T-helper 1 cell treated with Interleukin-12 subunit alpha and Interleukin-12 subunit beta and Interleukin-4 antibody, amounts not matched to agents 30 ng/mL and 1 ng/mL, for 36 hours (primary cell): ENCODE data around the gene DLX4. TPM values are rescaled to one million over a fixed set of nuclear protein-coding genes. Genes with fewer than 3 reads are reported as not detected.

Experiments
- intact Hi-C: fragments of 100-400 bp; cut with micrococcal nuclease; formaldehyde crosslinking; loops from one replicate; pipeline ENCODE4 v1.15.1; 2024
- total RNA-seq: library from RNA; stranded (reverse); gene quantifications from 2 replicates; pipeline ENCODE4 v1.2.3, GENCODE V29; 2022

The DLX4 gene
- total RNA-seq, 1 donor from 2014 or later: not detected

- intact Hi-C loops: no loop called here
Measured at GRCh38 chr17:49985310-49985990, 16.5 kb downstream of the DLX4 start.

- intact Hi-C loops: no loop called here
Measured at GRCh38 chr17:49986396-49987289, 17.7 kb downstream of the DLX4 start.

- intact Hi-C loops: no loop called here
Measured at GRCh38 chr17:49987290-49987585, 18.2 kb downstream of the DLX4 start.

GRCh38 chr17:49987681-49988441 lies 18.9 kb downstream of the DLX4 start:
- intact Hi-C loops: no loop called here

- intact Hi-C loops: no loop called here
Measured at GRCh38 chr17:49989518-49989880, 20.5 kb downstream of the DLX4 start.

GRCh38 chr17:49990331-49990730 lies 21.3 kb downstream of the DLX4 start:
- intact Hi-C loops: loop anchor here (10.0 kb wide), 2 partner anchors 496 to 586 kb away; partner anchors contain the start of gene NGFR

GRCh38 chr17:49990921-49991320 lies 21.9 kb downstream of the DLX4 start:
- intact Hi-C loops: loop anchor here (10.0 kb wide), 2 partner anchors 496 to 586 kb away; partner anchors contain the start of gene NGFR

- intact Hi-C loops: loop anchor here (10.0 kb wide), 2 partner anchors 497 to 587 kb away; partner anchors contain the start of gene NGFR
Measured at GRCh38 chr17:49991409-49991808, 22.4 kb downstream of the DLX4 start.

GRCh38 chr17:49992191-49992932 lies 23.4 kb downstream of the DLX4 start:
- intact Hi-C loops: loop anchor here (10.0 kb wide), 2 partner anchors 498 to 588 kb away; partner anchors contain the start of gene NGFR

GRCh38 chr17:49992933-49993422 lies 24.0 kb downstream of the DLX4 start:
- intact Hi-C loops: loop anchor here (10.0 kb wide), 2 partner anchors 498 to 588 kb away; partner anchors contain the start of gene NGFR

- intact Hi-C loops: loop anchor here (1.0 to 10.0 kb wide), 3 partner anchors 25 to 589 kb away; partner anchors contain the start of gene NGFR
Measured at GRCh38 chr17:49993423-49994060, 24.6 kb downstream of the DLX4 start.

GRCh38 chr17:49994085-49995054 lies 25.4 kb downstream of the DLX4 start:
- intact Hi-C loops: loop anchor here (1.0 to 10.0 kb wide), 4 partner anchors 26 to 590 kb away; partner anchors contain the start of gene NGFR

- intact Hi-C loops: loop anchor here (5.0 to 10.0 kb wide), 3 partner anchors 298 to 590 kb away; partner anchors contain the start of gene NGFR
Measured at GRCh38 chr17:49995055-49995738, 26.2 kb downstream of the DLX4 start, which contains the start of gene DLX3. DLX3 (minus strand) TSS chr17:49995224; CDS start chr17:49994998, 226 bp downstream.

GRCh38 chr17:49996121-49996494 lies 27.1 kb downstream of the DLX4 start:
- intact Hi-C loops: loop anchor here (5.0 to 10.0 kb wide), 3 partner anchors 299 to 591 kb away; partner anchors contain the start of gene NGFR

- intact Hi-C loops: loop anchor here (5.0 to 10.0 kb wide), 3 partner anchors 299 to 592 kb away; partner anchors contain the start of gene NGFR
Measured at GRCh38 chr17:49996495-49997300, 27.7 kb downstream of the DLX4 start.

GRCh38 chr17:49997301-49997650 lies 28.3 kb downstream of the DLX4 start:
- intact Hi-C loops: loop anchor here (5.0 to 10.0 kb wide), 3 partner anchors 300 to 592 kb away; partner anchors contain the start of gene NGFR
